CD4-positive, alpha-beta memory T cell (primary cell): ENCODE data around the gene BACE2. TPM values are rescaled to one million over a fixed set of nuclear protein-coding genes. Genes with fewer than 3 reads are reported as not detected.

Experiments
- CTCF ChIA-PET: fragments of 350-600 bp; sonication (Branson Sonifier 250); formaldehyde crosslinking; loops from one replicate; lab custom pipeline; 2021; ENCODE audit warnings: inconsistent platforms; ENCODE audit not compliant: partially characterized antibody; lab: Charles Lee
- POLR2A ChIA-PET: fragments of 350-600 bp; sonication (Branson Sonifier 250); formaldehyde crosslinking; loops from one replicate; lab custom pipeline; 2021; ENCODE audit not compliant: partially characterized antibody; lab: Charles Lee
- DNase-seq, 5 donors: peaks; one replicate each; pipeline versions ENCODE4 v3.0.0 to v3.0.0-alpha.2; 2020 to 2022; ENCODE audit warnings: mixed read lengths in 1 of 5
- H3K27ac ChIP-seq: one replicate; pipeline ENCODE4 v1.7.0; 2013; ENCODE audit warnings: low read depth, low read length
- H3K27me3 ChIP-seq: 2 replicates; pipeline ENCODE4 v1.7.0; 2013; ENCODE audit warnings: mild to moderate bottlenecking, low read length, moderate library complexity; ENCODE audit not compliant: insufficient read depth
- H3K36me3 ChIP-seq: 2 replicates; pipeline ENCODE4 v1.7.0; 2013; ENCODE audit warnings: mild to moderate bottlenecking, low read length, moderate library complexity; ENCODE audit not compliant: insufficient read depth
- H3K4me1 ChIP-seq: 2 replicates; pipeline ENCODE4 v1.7.0; 2013; ENCODE audit warnings: mild to moderate bottlenecking, low read length, moderate library complexity; ENCODE audit not compliant: insufficient read depth
- H3K4me3 ChIP-seq, 2 donors: one replicate each; pipeline ENCODE4 v1.7.0; 2013; ENCODE audit warnings: low read length in 2 of 2, mild to moderate bottlenecking in 1 of 2
- H3K9me3 ChIP-seq, 2 donors: one replicate each; pipeline ENCODE4 v1.7.0; 2013; ENCODE audit warnings: low read length in 2 of 2, control low read depth in 1 of 2; ENCODE audit not compliant: control insufficient read depth in 1 of 2
- H3K27ac Mint-ChIP-seq, 7 donors: one replicate each; pipeline ENCODE4 v1.8.0; 2020 to 2021; ENCODE audit warnings: mixed read lengths in 7 of 7, mild to moderate bottlenecking in 6 of 7, inconsistent platforms in 3 of 7, moderate library complexity in 3 of 7
- H3K27me3 Mint-ChIP-seq, 2 donors: one replicate each; pipeline ENCODE4 v1.8.0; 2020 to 2021; ENCODE audit warnings: mixed read lengths in 2 of 2
- H3K36me3 Mint-ChIP-seq, 2 donors: one replicate each; pipeline ENCODE4 v1.8.0; 2020 to 2021; ENCODE audit warnings: mixed read lengths in 2 of 2, inconsistent platforms in 1 of 2, mild to moderate bottlenecking in 1 of 2
- H3K4me1 Mint-ChIP-seq, 4 donors: one replicate each; pipeline ENCODE4 v1.8.0; 2020 to 2021; ENCODE audit warnings: mixed read lengths in 4 of 4, mild to moderate bottlenecking in 1 of 4
- H3K4me3 Mint-ChIP-seq, 8 donors: one replicate each; pipeline ENCODE4 v1.8.0; 2020 to 2021; ENCODE audit warnings: mixed read lengths in 8 of 8, mild to moderate bottlenecking in 7 of 8, moderate library complexity in 6 of 8, inconsistent platforms in 3 of 8
- H3K9me3 Mint-ChIP-seq, 8 donors: one replicate each; pipeline ENCODE4 v1.8.0; 2020 to 2021; ENCODE audit warnings: mixed read lengths in 8 of 8, mild to moderate bottlenecking in 5 of 8, inconsistent platforms in 3 of 8, moderate library complexity in 1 of 8
- intact Hi-C: fragments of 100-400 bp; cut with micrococcal nuclease; formaldehyde crosslinking; loops from one replicate; pipeline ENCODE4 v1.15.1; 2023
- polyA plus RNA-seq, 2 donors: library from polyadenylated mRNA; unstranded; fragments of 300-500 nt; fragmentation: Illumina TruSeq; gene quantifications; one replicate each; pipeline ENCODE4 v1.2.3, GENCODE V29; 2021
- total RNA-seq, 2 experiments: library from RNA; stranded (reverse); gene quantifications; one replicate each; pipeline ENCODE4 v1.2.3, GENCODE V29; 2021

The BACE2 gene
- total and polyA plus RNA-seq, 4 experiments from 2014 or later: 0.10 to 0.52 TPM; not detected in 2

GRCh38 chr21:41215856-41216408 is 48.0 kb downstream of the BACE2 start:
- H3K27ac ChIP-seq: no peak overlapping the region
- H3K36me3 ChIP-seq: no peaks in the 10 kb centered on the region
- H3K27me3 ChIP-seq: no peaks in the 10 kb centered on the region
- peaks cover 0 to 1% (median 0%) of the 10 kb centered on the region in 4 donors for H3K4me1 Mint-ChIP-seq
- H3K4me1 ChIP-seq: no peaks in the 10 kb centered on the region
- POLR2A ChIA-PET: no interaction called here
- no peak overlapping the region for H3K4me3 ChIP-seq
- H3K27me3 Mint-ChIP-seq: peaks cover 12 to 16% of the 10 kb centered on the region in 2 donors
- no peak overlapping the region for H3K27ac Mint-ChIP-seq
- CTCF ChIA-PET: no interaction called here
- intact Hi-C loops: no loop called here
- no peaks in the 10 kb centered on the region for H3K9me3 ChIP-seq
- no peaks in the 10 kb centered on the region for H3K36me3 Mint-ChIP-seq
- no peak overlapping the region for H3K4me3 Mint-ChIP-seq
- no peak for DNase-seq
- H3K9me3 Mint-ChIP-seq: no peaks in the 10 kb centered on the region

- Histone ChIP-seq H3K4me1 (no peaks in the 10 kb centered on the region), H3K36me3 (no peaks in the 10 kb centered on the region), H3K27me3 (no peaks in the 10 kb centered on the region), H3K4me3 (no peak overlapping the region), H3K27ac (no peak overlapping the region), H3K9me3 (no peaks in the 10 kb centered on the region)
- DNase-seq: no peak
- ChIA-PET CTCF (no interaction called here), POLR2A (no interaction called here)
- H3K27ac Mint-ChIP-seq: no peak overlapping the region
- H3K36me3 Mint-ChIP-seq: no peaks in the 10 kb centered on the region
- peaks cover 0 to 1% (median 0%) of the 10 kb centered on the region in 4 donors for H3K4me1 Mint-ChIP-seq
- H3K4me3 Mint-ChIP-seq: no peak overlapping the region
- peaks cover 12 to 13% of the 10 kb centered on the region in 2 donors for H3K27me3 Mint-ChIP-seq
- intact Hi-C loops: no loop called here
- H3K9me3 Mint-ChIP-seq: no peaks in the 10 kb centered on the region
Measured at GRCh38 chr21:41216486-41216885, 48.5 kb downstream of the BACE2 start.

GRCh38 chr21:41217671-41218385 is 49.9 kb downstream of the BACE2 start:
- no peaks in the 10 kb centered on the region for H3K36me3 Mint-ChIP-seq
- H3K27ac ChIP-seq: no peak overlapping the region
- H3K4me3 Mint-ChIP-seq: no peak overlapping the region
- no peak overlapping the region for H3K27ac Mint-ChIP-seq
- no peaks in the 10 kb centered on the region for H3K36me3 ChIP-seq
- H3K27me3 ChIP-seq: no peaks in the 10 kb centered on the region
- no peaks in the 10 kb centered on the region for H3K9me3 ChIP-seq
- H3K4me1 ChIP-seq: no peaks in the 10 kb centered on the region
- H3K4me1 Mint-ChIP-seq: peaks cover 0 to 1% (median 0%) of the 10 kb centered on the region in 4 donors
- H3K4me3 ChIP-seq: no peak overlapping the region
- intact Hi-C loops: no loop called here
- no peak for DNase-seq
- peaks cover 7 to 8% of the 10 kb centered on the region in 2 donors for H3K27me3 Mint-ChIP-seq
- no peaks in the 10 kb centered on the region for H3K9me3 Mint-ChIP-seq
- ChIA-PET CTCF (no interaction called here), POLR2A (no interaction called here)

- Mint-ChIP-seq H3K27me3 (peaks cover 7 to 14% of the 10 kb centered on the region in 2 donors), H3K9me3 (no peaks in the 10 kb centered on the region), H3K4me3 (no peak overlapping the region), H3K36me3 (no peaks in the 10 kb centered on the region), H3K27ac (peak overlapping the region in 1 of 7 donors; percentile 32), H3K4me1 (peaks cover 0 to 1% (median 0%) of the 10 kb centered on the region in 4 donors)
- Histone ChIP-seq H3K4me1 (no peaks in the 10 kb centered on the region), H3K27me3 (no peaks in the 10 kb centered on the region), H3K27ac (no peak overlapping the region), H3K4me3 (no peak overlapping the region), H3K9me3 (no peaks in the 10 kb centered on the region), H3K36me3 (no peaks in the 10 kb centered on the region)
- CTCF ChIA-PET: no interaction called here
- intact Hi-C loops: no loop called here
- POLR2A ChIA-PET: no interaction called here
- no peak for DNase-seq
Measured at GRCh38 chr21:41219498-41220207, 51.7 kb downstream of the BACE2 start.

- peaks cover 7 to 14% of the 10 kb centered on the region in 2 donors for H3K27me3 Mint-ChIP-seq
- no peaks in the 10 kb centered on the region for H3K36me3 ChIP-seq
- H3K4me3 ChIP-seq: no peak overlapping the region
- H3K27ac ChIP-seq: no peak overlapping the region
- CTCF ChIA-PET: no interaction called here
- H3K36me3 Mint-ChIP-seq: no peaks in the 10 kb centered on the region
- POLR2A ChIA-PET: no interaction called here
- H3K4me1 Mint-ChIP-seq: peaks cover 0 to 1% (median 0%) of the 10 kb centered on the region in 4 donors
- no peaks in the 10 kb centered on the region for H3K9me3 Mint-ChIP-seq
- H3K9me3 ChIP-seq: no peaks in the 10 kb centered on the region
- H3K4me1 ChIP-seq: no peaks in the 10 kb centered on the region
- no peak overlapping the region for H3K27ac Mint-ChIP-seq
- no peak overlapping the region for H3K4me3 Mint-ChIP-seq
- no peak for DNase-seq
- H3K27me3 ChIP-seq: no peaks in the 10 kb centered on the region
- intact Hi-C loops: no loop called here
Measured at GRCh38 chr21:41220208-41220733, 52.3 kb downstream of the BACE2 start.

GRCh38 chr21:41222247-41223068 is 54.5 kb downstream of the BACE2 start:
- H3K36me3 Mint-ChIP-seq: no peaks in the 10 kb centered on the region
- no peak overlapping the region for H3K4me3 Mint-ChIP-seq
- Histone ChIP-seq H3K36me3 (no peaks in the 10 kb centered on the region), H3K4me1 (no peaks in the 10 kb centered on the region), H3K27ac (no peak overlapping the region), H3K9me3 (no peaks in the 10 kb centered on the region), H3K4me3 (no peak overlapping the region), H3K27me3 (no peaks in the 10 kb centered on the region)
- ChIA-PET CTCF (no interaction called here), POLR2A (no interaction called here)
- H3K27me3 Mint-ChIP-seq: peaks cover 3 to 11% of the 10 kb centered on the region in 2 donors
- intact Hi-C loops: no loop called here
- no peaks in the 10 kb centered on the region for H3K4me1 Mint-ChIP-seq
- DNase-seq: no peak
- no peaks in the 10 kb centered on the region for H3K9me3 Mint-ChIP-seq
- H3K27ac Mint-ChIP-seq: no peak overlapping the region

GRCh38 chr21:41226853-41227252 is 58.9 kb downstream of the BACE2 start:
- CTCF ChIA-PET: no interaction called here

More at GRCh38 chr21:41226853-41227252, 58.9 kb downstream of the BACE2 start:
- H3K9me3 ChIP-seq: no peaks in the 10 kb centered on the region
- intact Hi-C loops: no loop called here
- Mint-ChIP-seq H3K9me3 (no peaks in the 10 kb centered on the region), H3K27ac (no peak overlapping the region), H3K27me3 (peaks cover 6 to 11% of the 10 kb centered on the region in 2 donors), H3K4me1 (no peaks in the 10 kb centered on the region), H3K4me3 (no peak overlapping the region), H3K36me3 (no peaks in the 10 kb centered on the region)
- DNase-seq: no peak
- H3K27me3 ChIP-seq: no peaks in the 10 kb centered on the region
- no peak overlapping the region for H3K27ac ChIP-seq
- POLR2A ChIA-PET: no interaction called here
- no peaks in the 10 kb centered on the region for H3K4me1 ChIP-seq
- H3K36me3 ChIP-seq: no peaks in the 10 kb centered on the region
- no peak overlapping the region for H3K4me3 ChIP-seq
